BLaER1 treated with 17β-estradiol and CSF1 and Interleukin-3, amounts not matched to agents 10 nM and 100 nM (cell line): ENCODE measurements around the gene CYB5A.

Experiments
- H3K27ac ChIP-seq, 11 experiments: shearing (Covaris generic); formaldehyde crosslinking; 2 replicates each; pipeline ENCODE4 v1.8.1; 2022
- H3K27me3 ChIP-seq, 11 experiments: shearing (Covaris generic); formaldehyde crosslinking; 2 replicates each; pipeline ENCODE4 v1.8.1; 2022
- H3K36me3 ChIP-seq, 11 experiments: shearing (Covaris generic); formaldehyde crosslinking; 2 replicates each; pipeline ENCODE4 v1.8.1; 2022
- H3K4me1 ChIP-seq, 10 experiments: shearing (Covaris generic); formaldehyde crosslinking; 2 replicates each; pipeline ENCODE4 v1.8.1; 2022
- H3K4me2 ChIP-seq, 11 experiments: shearing (Covaris generic); formaldehyde crosslinking; 2 replicates each; pipeline ENCODE4 v1.8.1; 2022
- H3K4me3 ChIP-seq, 10 experiments: shearing (Covaris generic); formaldehyde crosslinking; 2 replicates each; pipeline ENCODE4 v1.8.1; 2022
- H3K9ac ChIP-seq, 11 experiments: shearing (Covaris generic); formaldehyde crosslinking; 2 replicates each; pipeline ENCODE4 v1.8.1; 2022
- H3K9me3 ChIP-seq, 11 experiments: shearing (Covaris generic); formaldehyde crosslinking; replicated peaks in 1 of 11; 2 replicates each; pipeline ENCODE4 v1.8.1; 2022
- H4K20me1 ChIP-seq, 11 experiments: shearing (Covaris generic); formaldehyde crosslinking; 2 replicates each; pipeline ENCODE4 v1.8.1; 2022
- Cebpa-rat ChIP-seq, 11 experiments: shearing (Covaris generic); IDR thresholded peaks; 2 replicates each; pipeline ENCODE4 v1.8.1; 2022

CYB5A gene, protein sequence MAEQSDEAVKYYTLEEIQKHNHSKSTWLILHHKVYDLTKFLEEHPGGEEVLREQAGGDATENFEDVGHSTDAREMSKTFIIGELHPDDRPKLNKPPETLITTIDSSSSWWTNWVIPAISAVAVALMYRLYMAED

DNA sequence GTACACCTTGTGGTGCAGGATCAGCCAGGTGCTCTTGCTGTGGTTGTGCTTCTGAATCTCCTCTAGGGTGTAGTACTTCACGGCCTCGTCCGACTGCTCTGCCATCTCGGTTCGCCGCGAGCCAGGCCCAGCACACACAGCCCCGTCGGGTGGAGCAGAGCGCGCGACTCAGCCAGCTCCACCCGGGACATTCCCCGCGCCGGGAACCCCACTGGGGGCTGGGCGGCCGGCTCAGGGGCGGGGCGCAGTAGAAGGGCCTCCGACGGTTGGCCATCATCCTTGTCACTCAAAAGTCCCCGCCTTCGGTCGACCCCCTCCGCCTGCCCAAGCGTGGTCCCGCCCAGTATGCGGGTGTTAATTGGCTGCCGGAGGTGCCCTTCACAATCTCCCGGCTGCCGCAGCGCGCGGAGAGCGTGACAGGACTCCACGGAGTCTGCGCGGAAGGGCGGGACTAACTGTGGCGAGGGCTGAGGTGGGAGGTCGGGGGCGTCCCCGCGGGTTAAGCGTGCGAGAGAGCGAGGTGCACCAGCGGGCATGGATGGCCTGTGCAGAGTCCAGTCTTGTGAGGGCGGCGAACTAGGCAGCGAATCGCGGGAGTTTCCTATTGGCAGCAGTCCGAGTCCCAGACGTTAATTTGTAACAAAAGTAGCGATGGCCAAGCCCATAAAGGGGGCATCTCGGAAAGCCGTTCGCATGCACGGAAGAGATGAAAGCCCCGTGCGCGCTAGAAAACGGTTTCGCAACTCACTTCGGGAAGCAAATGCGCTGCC, at the start of gene CYB5A:
TSS of gene CYB5A (minus strand) at position 193 of the 770 bp plus-strand sequence. CDS start at position 105, 88 bp downstream.
- H3K9me3 ChIP-seq: peaks cover 0 to 5% (median 0%) of the 10 kb centered on the region in 11 experiments; a peak in 4 of 22 replicates
- H3K4me2 ChIP-seq: peak within 1 kb of the TSS; percentile 86 to 100 (median 98)
- H3K4me1 ChIP-seq: peaks cover 16 to 29% (median 24%) of the 10 kb centered on the region in 10 experiments
- TF ChIP-seq Cebpa-rat (IDR thresholded peaks at IDR 0.05): peak in 4 of 11 experiments; percentile 23 to 79 (median 60); a peak in 6 of 22 replicates
- H3K36me3 ChIP-seq: no peaks in the 10 kb centered on the region
- peak within 1 kb of the TSS; percentile 65 to 82 (median 80) for H3K9ac ChIP-seq
- no peaks in the 10 kb centered on the region; a peak in 1 of 22 replicates for H4K20me1 ChIP-seq
- H3K4me3 ChIP-seq: peak within 1 kb of the TSS; percentile 61 to 89 (median 82)
- no peaks in the 10 kb centered on the region for H3K27me3 ChIP-seq
- H3K27ac ChIP-seq: peak within 1 kb of the TSS; percentile 5 to 71 (median 62); a peak in 20 of 22 replicates

GRCh38 chr18:74337912-74338309, 46.1 kb upstream of the CYB5A start:
- no peak for TF ChIP-seq Cebpa-rat (IDR thresholded peaks at IDR 0.05)
- H3K27ac ChIP-seq: no peak overlapping the region
- no peaks in the 10 kb centered on the region for H4K20me1 ChIP-seq
- H3K27me3 ChIP-seq: no peaks in the 10 kb centered on the region
- peaks cover 7 to 9% (median 8%) of the 10 kb centered on the region in 11 experiments; a peak in 20 of 22 replicates for H3K9me3 ChIP-seq
- no peak overlapping the region for H3K4me3 ChIP-seq
- no peak overlapping the region for H3K9ac ChIP-seq
- no peak overlapping the region for H3K4me2 ChIP-seq
- H3K36me3 ChIP-seq: no peaks in the 10 kb centered on the region
- peaks cover 5 to 24% (median 11%) of the 10 kb centered on the region in 10 experiments; a peak in 18 of 20 replicates for H3K4me1 ChIP-seq

DNA sequence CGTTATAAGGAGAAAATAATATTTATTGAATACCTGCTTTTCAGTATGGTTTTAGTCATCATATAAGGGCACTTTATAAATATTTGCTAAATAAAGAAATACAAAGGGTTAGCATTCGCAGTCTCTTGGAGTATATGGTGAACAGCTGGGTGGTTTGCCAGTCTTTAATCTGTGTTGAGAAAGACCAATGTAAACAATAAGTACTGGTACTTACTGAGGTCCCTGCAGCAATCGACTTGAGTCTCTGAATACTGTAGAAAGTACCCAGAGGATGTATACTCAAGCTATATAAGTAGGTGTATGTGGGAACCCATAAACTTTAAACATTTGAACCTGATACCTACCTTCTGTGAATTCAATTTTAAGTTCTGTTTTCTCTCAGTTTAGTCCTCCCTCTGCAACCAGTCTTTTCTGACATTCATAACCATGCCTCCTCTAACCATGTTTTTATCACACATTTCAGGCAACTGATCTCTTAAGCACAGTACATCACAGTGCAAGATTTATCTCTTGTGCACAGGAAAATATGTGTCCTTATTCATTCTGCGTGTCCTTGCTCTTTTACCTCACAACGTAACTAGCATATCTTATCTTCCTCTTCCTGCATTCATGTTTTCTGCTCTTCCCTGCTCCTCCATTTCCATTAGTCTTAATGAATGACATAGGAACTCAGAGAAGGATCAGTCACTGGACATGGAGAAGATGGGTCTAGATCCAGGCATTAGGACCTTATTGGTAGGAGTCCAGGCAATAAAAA, 45.6 kb upstream of the CYB5A start:
- Histone ChIP-seq H3K9ac (no peak overlapping the region), H3K4me3 (no peak overlapping the region), H3K27me3 (no peaks in the 10 kb centered on the region), H3K4me1 (peaks cover 5 to 24% (median 11%) of the 10 kb centered on the region in 10 experiments; a peak in 18 of 20 replicates), H3K27ac (no peak overlapping the region), H3K36me3 (no peaks in the 10 kb centered on the region), H4K20me1 (no peaks in the 10 kb centered on the region), H3K9me3 (peaks cover 7 to 13% (median 8%) of the 10 kb centered on the region in 11 experiments; a peak in 20 of 22 replicates), H3K4me2 (no peak overlapping the region)
- TF ChIP-seq Cebpa-rat (IDR thresholded peaks at IDR 0.05): no peak

DNA sequence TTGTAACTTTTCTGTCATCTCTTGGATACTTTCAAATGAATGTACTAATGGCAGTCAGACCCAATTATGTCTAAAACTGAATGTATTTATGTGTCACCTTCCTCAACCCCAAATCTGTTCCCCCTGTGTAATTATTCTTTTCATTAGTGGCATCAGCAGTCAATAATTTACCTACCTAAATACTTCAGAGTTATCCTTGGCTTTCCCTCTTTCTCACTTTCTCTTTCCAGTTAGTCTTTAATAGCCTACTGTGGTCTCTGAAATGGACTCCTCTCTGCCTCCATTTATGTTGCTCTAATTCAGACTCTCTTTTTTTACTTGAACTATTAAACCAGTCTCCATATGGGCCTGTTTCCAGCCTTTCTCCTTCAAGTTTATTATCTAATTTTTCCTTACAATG, 44.9 kb upstream of the CYB5A start:
- Histone ChIP-seq H3K36me3 (no peaks in the 10 kb centered on the region), H3K27me3 (no peaks in the 10 kb centered on the region), H3K9ac (no peak overlapping the region)

GRCh38 chr18:74334242-74334893, 42.6 kb upstream of the CYB5A start:
- no peaks in the 10 kb centered on the region for H3K36me3 ChIP-seq
- H3K27me3 ChIP-seq: no peaks in the 10 kb centered on the region
- peak overlapping the region in 6 of 11 experiments; percentile 17 to 61 (median 39); a peak in 10 of 22 replicates for H3K4me2 ChIP-seq
- no peaks in the 10 kb centered on the region for H4K20me1 ChIP-seq
- H3K9ac ChIP-seq: no peak overlapping the region
- 0 out of 22 replicates have a peak overlapping the region, but pooled peaks of 1 of the 11 experiments have one; percentile 7 for H3K27ac ChIP-seq
- H3K9me3 ChIP-seq: peaks cover 7 to 14% (median 8%) of the 10 kb centered on the region in 11 experiments; a peak in 20 of 22 replicates
- peaks cover 5 to 16% (median 9%) of the 10 kb centered on the region in 10 experiments; a peak in 16 of 20 replicates for H3K4me1 ChIP-seq
- no peak overlapping the region for H3K4me3 ChIP-seq
- no peak for TF ChIP-seq Cebpa-rat (IDR thresholded peaks at IDR 0.05)

More for the DNA sequence above, 44.9 kb upstream of the CYB5A start:
- Histone ChIP-seq H3K27ac (no peak overlapping the region), H4K20me1 (no peaks in the 10 kb centered on the region), H3K4me2 (no peak overlapping the region), H3K4me1 (peaks cover 5 to 24% (median 10%) of the 10 kb centered on the region in 10 experiments; a peak in 17 of 20 replicates), H3K4me3 (no peak overlapping the region), H3K9me3 (peaks cover 7 to 14% (median 8%) of the 10 kb centered on the region in 11 experiments; a peak in 20 of 22 replicates)
- TF ChIP-seq Cebpa-rat (IDR thresholded peaks at IDR 0.05): no peak

- no peaks in the 10 kb centered on the region for H3K36me3 ChIP-seq
- no peaks in the 10 kb centered on the region for H4K20me1 ChIP-seq
- no peak overlapping the region for H3K9ac ChIP-seq
- peaks cover 5 to 16% (median 9%) of the 10 kb centered on the region in 10 experiments; a peak in 16 of 20 replicates for H3K4me1 ChIP-seq
- H3K27me3 ChIP-seq: no peaks in the 10 kb centered on the region
- peaks cover 7 to 14% (median 8%) of the 10 kb centered on the region in 11 experiments; a peak in 20 of 22 replicates for H3K9me3 ChIP-seq
- TF ChIP-seq Cebpa-rat (IDR thresholded peaks at IDR 0.05): no peak
- H3K4me3 ChIP-seq: no peak overlapping the region
- no peak overlapping the region for H3K27ac ChIP-seq
- peak overlapping the region in 5 of 11 experiments; percentile 4 to 36 (median 17); a peak in 4 of 22 replicates for H3K4me2 ChIP-seq
Observed at GRCh38 chr18:74333091-74333490, 41.3 kb upstream of the CYB5A start.

DNA sequence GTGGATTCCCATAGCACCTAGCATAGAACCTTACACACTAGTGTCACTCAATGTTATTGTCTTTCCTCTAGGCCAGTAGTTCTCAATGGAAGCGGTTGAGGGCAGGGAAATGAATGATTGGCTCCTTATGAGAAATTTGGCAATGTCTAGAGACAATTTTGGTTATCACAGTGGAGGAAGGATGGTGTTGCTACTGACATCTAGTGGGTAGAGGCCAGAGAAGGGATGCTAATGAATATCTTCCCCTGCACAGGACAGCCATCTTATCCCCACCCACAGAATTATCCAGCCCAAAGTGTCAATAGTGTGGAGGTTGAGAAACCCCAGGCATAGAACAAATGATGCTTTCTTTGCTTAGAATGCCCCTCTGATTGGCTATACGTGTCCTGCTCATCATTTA, 39.6 kb upstream of the CYB5A start:
- peaks cover 7 to 14% (median 8%) of the 10 kb centered on the region in 11 experiments; a peak in 20 of 22 replicates for H3K9me3 ChIP-seq
- H4K20me1 ChIP-seq: no peaks in the 10 kb centered on the region
- H3K9ac ChIP-seq: no peak overlapping the region
- H3K4me2 ChIP-seq: no peak overlapping the region
- no peaks in the 10 kb centered on the region for H3K27me3 ChIP-seq
- no peaks in the 10 kb centered on the region for H3K36me3 ChIP-seq
- H3K27ac ChIP-seq: no peak overlapping the region
- TF ChIP-seq Cebpa-rat (IDR thresholded peaks at IDR 0.05): no peak
- H3K4me1 ChIP-seq: peaks cover 5 to 16% (median 9%) of the 10 kb centered on the region in 10 experiments; a peak in 16 of 20 replicates
- H3K4me3 ChIP-seq: no peak overlapping the region

DNA sequence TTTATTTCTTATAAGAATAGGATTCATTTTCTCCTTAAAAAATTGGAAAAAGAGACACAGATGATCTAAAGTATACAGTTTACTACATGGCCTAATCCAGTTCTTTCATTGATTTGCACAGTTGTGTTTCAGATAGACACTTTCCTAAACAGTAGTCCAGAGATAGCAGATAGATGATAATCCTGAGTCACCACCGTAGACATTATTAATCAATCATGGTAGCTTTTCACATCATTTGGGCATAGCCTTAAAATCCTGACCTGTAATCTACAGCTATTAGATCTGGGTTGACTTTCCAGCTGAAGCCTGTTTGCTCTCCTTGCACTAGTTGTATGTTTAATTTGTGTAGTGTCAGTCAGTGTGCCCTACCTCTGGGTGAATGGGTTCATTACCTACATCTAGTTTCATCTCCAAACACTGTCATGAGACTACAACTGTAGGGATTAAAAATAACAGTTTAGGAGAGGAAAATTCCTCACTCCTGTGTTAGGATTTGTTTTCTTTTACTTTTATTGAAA, 38.0 kb upstream of the CYB5A start:
- Histone ChIP-seq H3K27me3 (no peaks in the 10 kb centered on the region), H3K9ac (no peak overlapping the region), H3K27ac (no peak overlapping the region), H3K36me3 (no peaks in the 10 kb centered on the region), H3K4me3 (no peak overlapping the region), H3K9me3 (peaks cover 7 to 14% (median 8%) of the 10 kb centered on the region in 11 experiments; a peak in 20 of 22 replicates), H3K4me1 (peaks cover 5 to 13% (median 8%) of the 10 kb centered on the region in 10 experiments; a peak in 16 of 20 replicates), H4K20me1 (no peaks in the 10 kb centered on the region), H3K4me2 (no peak overlapping the region)
- TF ChIP-seq Cebpa-rat (IDR thresholded peaks at IDR 0.05): no peak
